ENCODE results near the gene SERHL2. TPM values are rescaled to one million over a fixed set of nuclear protein-coding genes. Genes with fewer than 3 reads are reported as not detected.

Gene SERHL2
- polyA plus RNA-seq, 3 donors = 0.20 to 0.60 (median 0.24) TPM

GRCh38 chr22:42619261-42620063, 65.7 kb downstream of the SERHL2 start:
- Histone ChIP-seq H3K4me1 (ENCODE audit: control insufficient read depth in 1 of 2, insufficient read depth in 2 of 2, low read length in 2 of 2) (peaks cover 22 to 32% of the 10 kb centered on the region in 2 donors), H3K9ac (ENCODE audit: insufficient read depth, low read length, poor library complexity, severe bottlenecking) (no peak overlapping the region), H3K36me3 (replicated peaks in 1 of 2; ENCODE audit: control insufficient read depth in 1 of 2, insufficient read depth in 2 of 2, low read length in 2 of 2) (peaks cover 26 to 45% of the 10 kb centered on the region in 2 donors), H3K4me3 (replicated peaks in 1 of 3; ENCODE audit: low read depth in 2 of 3, low read length in 3 of 3) (no peak overlapping the region), H3K27me3 (ENCODE audit: control insufficient read depth in 2 of 2, insufficient read depth in 2 of 2, low read length in 2 of 2) (no peaks in the 10 kb centered on the region), H3K9me3 (replicated peaks in 1 of 2; ENCODE audit: control insufficient read depth in 1 of 2, insufficient read depth in 1 of 2, low read length in 2 of 2) (no peaks in the 10 kb centered on the region), H3K27ac (ENCODE audit: low read depth in 1 of 2, low read length in 2 of 2) (no peak overlapping the region), H2AFZ (ENCODE audit: insufficient read depth, low read depth, low read length, poor library complexity, severe bottlenecking) (no peak overlapping the region), H3K79me2 (ENCODE audit: insufficient read depth, low read length) (peaks cover under 1% of the 10 kb centered on the region), H3K4me2 (replicated peaks; ENCODE audit: extremely low read depth, low read length, poor library complexity, severe bottlenecking) (no peak overlapping the region), H4K20me1 (ENCODE audit: insufficient read depth, low read length) (no peaks in the 10 kb centered on the region)
- H3K4me3 Mint-ChIP-seq = no peak overlapping the region
- WGBS (ENCODE audit: insufficient coverage) = 95% methylated on average over 32 of the region's 35 CpGs
- peaks cover 0 to 3% (median 3%) of the 10 kb centered on the region in 3 donors for H3K27me3 Mint-ChIP-seq (ENCODE audit: low read depth in 3 of 3)
- intact Hi-C loops (cut with micrococcal nuclease) = loop anchor here in 1 of 2 donors (5.0 to 10.0 kb wide), 2 partner anchors 533 to 995 kb away; partner anchors contain the start of genes DESI1, TSPO and XRCC6
- no peak for TF ChIP-seq CTCF (IDR thresholded peaks at IDR 0.05)
- H3K27ac Mint-ChIP-seq = no peak overlapping the region
- peaks cover 21 to 51% of the 10 kb centered on the region in 2 donors for H3K36me3 Mint-ChIP-seq
- peaks cover 30% of the 10 kb centered on the region for H3K4me1 Mint-ChIP-seq
- no peak for DNase-seq
- peaks cover 0 to 2% (median 0%) of the 10 kb centered on the region in 7 donors for H3K9me3 Mint-ChIP-seq

- WGBS (ENCODE audit: insufficient coverage) = 94% methylated on average over 2 of the region's 4 CpGs
- H3K27me3 Mint-ChIP-seq (ENCODE audit: low read depth in 3 of 3) = peaks cover 0 to 3% (median 0%) of the 10 kb centered on the region in 3 donors
Measured at GRCh38 chr22:42620084-42620483, 66.3 kb downstream of the SERHL2 start.

More at GRCh38 chr22:42620084-42620483, 66.3 kb downstream of the SERHL2 start:
- intact Hi-C loops (cut with micrococcal nuclease) = no loop called here
- no peak overlapping the region for H3K9ac ChIP-seq (ENCODE audit: insufficient read depth, low read length, poor library complexity, severe bottlenecking)
- H2AFZ ChIP-seq (ENCODE audit: insufficient read depth, low read depth, low read length, poor library complexity, severe bottlenecking) = no peak overlapping the region
- no peaks in the 10 kb centered on the region for H3K79me2 ChIP-seq (ENCODE audit: insufficient read depth, low read length)
- H3K4me2 ChIP-seq (replicated peaks; ENCODE audit: extremely low read depth, low read length, poor library complexity, severe bottlenecking) = no peak overlapping the region
- peaks cover 30 to 52% of the 10 kb centered on the region in 2 donors for H3K36me3 ChIP-seq (replicated peaks in 1 of 2; ENCODE audit: control insufficient read depth in 1 of 2, insufficient read depth in 2 of 2, low read length in 2 of 2)
- peaks cover 22 to 32% of the 10 kb centered on the region in 2 donors for H3K4me1 ChIP-seq (ENCODE audit: control insufficient read depth in 1 of 2, insufficient read depth in 2 of 2, low read length in 2 of 2)
- DNase-seq = no peak
- H3K36me3 Mint-ChIP-seq = peaks cover 23 to 57% of the 10 kb centered on the region in 2 donors
- no peak overlapping the region for H3K27ac ChIP-seq (ENCODE audit: low read depth in 1 of 2, low read length in 2 of 2)
- H3K4me3 Mint-ChIP-seq = no peak overlapping the region
- H4K20me1 ChIP-seq (ENCODE audit: insufficient read depth, low read length) = no peaks in the 10 kb centered on the region
- H3K4me3 ChIP-seq (replicated peaks in 1 of 3; ENCODE audit: low read depth in 2 of 3, low read length in 3 of 3) = no peak overlapping the region
- peak overlapping the region in 2 of 7 donors; percentile 25 to 36 for H3K27ac Mint-ChIP-seq
- H3K9me3 ChIP-seq (replicated peaks in 1 of 2; ENCODE audit: control insufficient read depth in 1 of 2, insufficient read depth in 1 of 2, low read length in 2 of 2) = no peaks in the 10 kb centered on the region
- H3K27me3 ChIP-seq (ENCODE audit: control insufficient read depth in 2 of 2, insufficient read depth in 2 of 2, low read length in 2 of 2) = no peaks in the 10 kb centered on the region
- no peak for TF ChIP-seq CTCF (IDR thresholded peaks at IDR 0.05)
- peaks cover 30% of the 10 kb centered on the region for H3K4me1 Mint-ChIP-seq
- peaks cover 0 to 2% (median 0%) of the 10 kb centered on the region in 7 donors for H3K9me3 Mint-ChIP-seq

Data from CD14-positive monocyte (primary cell).